ENCODE measurements around the gene CACNA1D.

Gene CACNA1D

GRCh38 chr3:53693451-53693850 is 199.0 kb downstream of the CACNA1D start:
- H3K27ac ChIP-seq (ENCODE audit: low read depth, low read length), result no peak overlapping the region
- H2AFZ ChIP-seq (ENCODE audit: low read depth, low read length, severe bottlenecking), result no peak overlapping the region
- no peaks in the 10 kb centered on the region for H3K36me3 ChIP-seq (ENCODE audit: low read length)
- no peak overlapping the region for H3K4me3 ChIP-seq (ENCODE audit: insufficient read depth, low read length, poor library complexity, severe bottlenecking)
- no peak overlapping the region for H3K4me2 ChIP-seq (ENCODE audit: low read depth, low read length, poor library complexity, severe bottlenecking)
- no peaks in the 10 kb centered on the region for H3K79me2 ChIP-seq (ENCODE audit: insufficient read depth, low read length)
- H3K9me2 ChIP-seq (replicated peaks; ENCODE audit: insufficient read depth, low read length), result no peaks in the 10 kb centered on the region
- no peaks in the 10 kb centered on the region for H4K20me1 ChIP-seq (ENCODE audit: low read depth, low read length)
- no peak overlapping the region for H3K9ac ChIP-seq (ENCODE audit: low read length)
- H3F3A ChIP-seq (ENCODE audit: insufficient read depth), result no peaks in the 10 kb centered on the region
- H3K9me3 ChIP-seq (ENCODE audit: insufficient read depth, low read length), result no peaks in the 10 kb centered on the region
- TF ChIP-seq EZH2phosphoT487 (conservative IDR thresholded peaks at IDR 0.05; ENCODE audit: low read length), result no peak
- TF ChIP-seq CTCF (IDR thresholded peaks at IDR 0.05; ENCODE audit: insufficient read depth, low read length, poor library complexity, severe bottlenecking), result no peak
- H3K27me3 ChIP-seq (ENCODE audit: low read length), result no peaks in the 10 kb centered on the region

- Histone ChIP-seq H3K9me2 (replicated peaks; ENCODE audit: insufficient read depth, low read length) (no peaks in the 10 kb centered on the region), H2AFZ (ENCODE audit: low read depth, low read length, severe bottlenecking) (no peak overlapping the region), H4K20me1 (ENCODE audit: low read depth, low read length) (no peaks in the 10 kb centered on the region), H3K4me3 (ENCODE audit: insufficient read depth, low read length, poor library complexity, severe bottlenecking) (no peak overlapping the region), H3K27ac (ENCODE audit: low read depth, low read length) (no peak overlapping the region), H3K9me3 (ENCODE audit: insufficient read depth, low read length) (no peaks in the 10 kb centered on the region), H3K4me2 (ENCODE audit: low read depth, low read length, poor library complexity, severe bottlenecking) (no peak overlapping the region), H3K27me3 (ENCODE audit: low read length) (no peaks in the 10 kb centered on the region), H3K36me3 (ENCODE audit: low read length) (no peaks in the 10 kb centered on the region), H3K79me2 (ENCODE audit: insufficient read depth, low read length) (no peaks in the 10 kb centered on the region), H3F3A (ENCODE audit: insufficient read depth) (no peaks in the 10 kb centered on the region), H3K9ac (ENCODE audit: low read length) (no peak overlapping the region)
- TF ChIP-seq EZH2phosphoT487 (conservative IDR thresholded peaks at IDR 0.05; ENCODE audit: low read length) (no peak), CTCF (IDR thresholded peaks at IDR 0.05; ENCODE audit: insufficient read depth, low read length, poor library complexity, severe bottlenecking) (no peak)
Observed at GRCh38 chr3:53694046-53694445, 199.6 kb downstream of the CACNA1D start.

GRCh38 chr3:53694666-53695323 is 200.4 kb downstream of the CACNA1D start:
- H3K27me3 ChIP-seq (ENCODE audit: low read length), result no peaks in the 10 kb centered on the region
- no peak overlapping the region for H3K9ac ChIP-seq (ENCODE audit: low read length)
- no peaks in the 10 kb centered on the region for H3K9me3 ChIP-seq (ENCODE audit: insufficient read depth, low read length)
- H4K20me1 ChIP-seq (ENCODE audit: low read depth, low read length), result no peaks in the 10 kb centered on the region
- no peaks in the 10 kb centered on the region for H3K9me2 ChIP-seq (replicated peaks; ENCODE audit: insufficient read depth, low read length)
- H3K4me3 ChIP-seq (ENCODE audit: insufficient read depth, low read length, poor library complexity, severe bottlenecking), result no peak overlapping the region
- H3F3A ChIP-seq (ENCODE audit: insufficient read depth), result no peaks in the 10 kb centered on the region
- no peak overlapping the region for H2AFZ ChIP-seq (ENCODE audit: low read depth, low read length, severe bottlenecking)
- H3K4me2 ChIP-seq (ENCODE audit: low read depth, low read length, poor library complexity, severe bottlenecking), result no peak overlapping the region
- no peaks in the 10 kb centered on the region for H3K79me2 ChIP-seq (ENCODE audit: insufficient read depth, low read length)
- TF ChIP-seq EZH2phosphoT487 (conservative IDR thresholded peaks at IDR 0.05; ENCODE audit: low read length), result no peak
- no peak for TF ChIP-seq CTCF (IDR thresholded peaks at IDR 0.05; ENCODE audit: insufficient read depth, low read length, poor library complexity, severe bottlenecking)
- H3K27ac ChIP-seq (ENCODE audit: low read depth, low read length), result no peak overlapping the region
- H3K36me3 ChIP-seq (ENCODE audit: low read length), result no peaks in the 10 kb centered on the region

Data from SU-DHL-6 (cell line).